Sigmoid colon (tissue), 4 donors: ENCODE data around the gene ANO9.

Source experiments
- POLR2AphosphoS5 ChIP-seq, 4 donors: sonication (generic); formaldehyde crosslinking; IDR thresholded peaks; one replicate each; pipeline ENCODE4 v1.6.1; 2017; ENCODE audit warnings: antibody characterized with exemption in 4 of 4
- TF ChIP-seq, protein P1 (sequence below), 4 experiments: fragments of 450-650 bp in 3 of 4; fragments of 200-600 bp in 1 of 4; IDR thresholded peaks; one replicate each; pipeline ENCODE4 v1.5.1; 2016 to 2019; ENCODE audit warnings: antibody characterized with exemption in 4 of 4, mild to moderate bottlenecking in 3 of 4, moderate library complexity in 2 of 4

DNA sequence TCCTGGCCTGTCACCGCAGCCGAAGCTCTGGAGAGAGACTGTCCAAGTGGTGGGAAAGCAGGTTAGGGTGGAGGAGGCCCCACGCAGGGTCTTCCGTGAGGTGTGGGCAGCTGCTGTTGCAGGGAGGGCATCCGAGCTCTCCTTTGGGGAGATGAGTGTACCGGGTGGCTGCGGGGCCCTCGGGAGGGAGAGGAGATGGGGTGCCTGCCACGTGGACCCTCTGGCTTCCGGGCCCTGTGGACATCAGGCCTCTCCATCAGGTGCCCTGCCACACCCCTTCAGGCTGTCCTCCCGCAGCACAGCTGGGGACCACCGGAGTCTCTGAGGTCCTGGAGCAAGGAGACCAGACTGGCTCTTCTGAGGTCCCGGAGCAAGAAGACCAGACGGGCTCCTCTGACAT lies 9.9 kb upstream of the ANO9 start:
- TF ChIP-seq, protein P1, sequence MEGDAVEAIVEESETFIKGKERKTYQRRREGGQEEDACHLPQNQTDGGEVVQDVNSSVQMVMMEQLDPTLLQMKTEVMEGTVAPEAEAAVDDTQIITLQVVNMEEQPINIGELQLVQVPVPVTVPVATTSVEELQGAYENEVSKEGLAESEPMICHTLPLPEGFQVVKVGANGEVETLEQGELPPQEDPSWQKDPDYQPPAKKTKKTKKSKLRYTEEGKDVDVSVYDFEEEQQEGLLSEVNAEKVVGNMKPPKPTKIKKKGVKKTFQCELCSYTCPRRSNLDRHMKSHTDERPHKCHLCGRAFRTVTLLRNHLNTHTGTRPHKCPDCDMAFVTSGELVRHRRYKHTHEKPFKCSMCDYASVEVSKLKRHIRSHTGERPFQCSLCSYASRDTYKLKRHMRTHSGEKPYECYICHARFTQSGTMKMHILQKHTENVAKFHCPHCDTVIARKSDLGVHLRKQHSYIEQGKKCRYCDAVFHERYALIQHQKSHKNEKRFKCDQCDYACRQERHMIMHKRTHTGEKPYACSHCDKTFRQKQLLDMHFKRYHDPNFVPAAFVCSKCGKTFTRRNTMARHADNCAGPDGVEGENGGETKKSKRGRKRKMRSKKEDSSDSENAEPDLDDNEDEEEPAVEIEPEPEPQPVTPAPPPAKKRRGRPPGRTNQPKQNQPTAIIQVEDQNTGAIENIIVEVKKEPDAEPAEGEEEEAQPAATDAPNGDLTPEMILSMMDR (IDR thresholded peaks at IDR 0.05) = no peak
- no peak for TF ChIP-seq POLR2AphosphoS5 (IDR thresholded peaks at IDR 0.05)
